Endothelial cell (in vitro differentiated cells): ENCODE measurements around the gene CACNA2D3. TPM values are rescaled to one million over a fixed set of nuclear protein-coding genes. Genes with fewer than 3 reads are reported as not detected.

Source experiments
- DNase-seq: peaks from one replicate; pipeline ENCODE4 v3.0.0; 2021; ENCODE audit warnings: low spot score
- H3K27ac Mint-ChIP-seq: one replicate; pipeline ENCODE4 v1.8.0; 2021; ENCODE audit warnings: mixed read lengths, inconsistent platforms; ENCODE audit not compliant: unreplicated experiment
- H3K27me3 Mint-ChIP-seq: one replicate; pipeline ENCODE4 v1.8.0; 2021; ENCODE audit warnings: mild to moderate bottlenecking, moderate library complexity, mixed read lengths, inconsistent platforms; ENCODE audit not compliant: unreplicated experiment
- H3K36me3 Mint-ChIP-seq: one replicate; pipeline ENCODE4 v1.8.0; 2021; ENCODE audit warnings: mild to moderate bottlenecking, low read depth, mixed read lengths, inconsistent platforms; ENCODE audit not compliant: unreplicated experiment
- H3K4me1 Mint-ChIP-seq: one replicate; pipeline ENCODE4 v1.8.0; 2021; ENCODE audit warnings: mild to moderate bottlenecking, mixed read lengths, inconsistent platforms; ENCODE audit not compliant: unreplicated experiment
- H3K4me3 Mint-ChIP-seq: one replicate; pipeline ENCODE4 v1.8.0; 2021; ENCODE audit warnings: mild to moderate bottlenecking, mixed read lengths, inconsistent platforms; ENCODE audit not compliant: unreplicated experiment
- H3K9me3 Mint-ChIP-seq: one replicate; pipeline ENCODE4 v1.8.0; 2021; ENCODE audit warnings: mixed read lengths, inconsistent platforms; ENCODE audit not compliant: unreplicated experiment
- total RNA-seq: library from RNA; stranded (reverse); fragmentation: NEBNext Ultra II Directional; extraction: Animal tissue kit (Norgen Biotek cat#: 25700); gene quantifications from one replicate; pipeline ENCODE4 v1.2.1, GENCODE V29; 2021; ENCODE audit not compliant: unreplicated experiment
- TF ChIP-seq, protein P1 (sequence below): fragments of 200-600 bp; sonication (generic); IDR thresholded peaks from one replicate; pipeline ENCODE4 v1.5.0; 2021; ENCODE audit warnings: antibody characterized with exemption; ENCODE audit not compliant: unreplicated experiment

Gene CACNA2D3
- total RNA-seq, 1 donor from 2014 or later: 0.46 TPM

DNA sequence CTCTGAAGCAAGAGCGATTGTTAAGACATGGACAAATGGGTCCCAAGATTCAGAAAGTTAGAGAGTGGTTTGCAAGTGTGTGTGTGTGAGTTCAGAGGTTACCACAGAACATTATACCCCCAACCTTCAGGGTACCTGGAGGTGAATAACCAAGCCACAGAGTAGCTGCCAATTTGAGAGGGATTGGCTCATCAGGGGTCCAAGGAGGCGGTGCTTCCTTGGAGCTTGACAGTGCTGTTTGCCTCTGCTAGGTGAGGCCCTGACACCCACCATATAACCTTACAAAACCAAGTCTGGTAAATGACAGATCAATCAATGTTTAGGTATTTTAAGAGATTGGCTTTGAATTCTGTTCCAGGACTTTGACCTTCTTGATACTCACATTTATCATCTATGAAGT, 769.8 kb downstream of the CACNA2D3 start:
- Mint-ChIP-seq H3K27me3 (no peaks in the 10 kb centered on the region), H3K36me3 (no peaks in the 10 kb centered on the region), H3K9me3 (no peaks in the 10 kb centered on the region), H3K4me3 (no peak overlapping the region), H3K4me1 (peaks cover 2% of the 10 kb centered on the region), H3K27ac (no peak overlapping the region)
- DNase-seq: no peak
- TF ChIP-seq, protein P1, sequence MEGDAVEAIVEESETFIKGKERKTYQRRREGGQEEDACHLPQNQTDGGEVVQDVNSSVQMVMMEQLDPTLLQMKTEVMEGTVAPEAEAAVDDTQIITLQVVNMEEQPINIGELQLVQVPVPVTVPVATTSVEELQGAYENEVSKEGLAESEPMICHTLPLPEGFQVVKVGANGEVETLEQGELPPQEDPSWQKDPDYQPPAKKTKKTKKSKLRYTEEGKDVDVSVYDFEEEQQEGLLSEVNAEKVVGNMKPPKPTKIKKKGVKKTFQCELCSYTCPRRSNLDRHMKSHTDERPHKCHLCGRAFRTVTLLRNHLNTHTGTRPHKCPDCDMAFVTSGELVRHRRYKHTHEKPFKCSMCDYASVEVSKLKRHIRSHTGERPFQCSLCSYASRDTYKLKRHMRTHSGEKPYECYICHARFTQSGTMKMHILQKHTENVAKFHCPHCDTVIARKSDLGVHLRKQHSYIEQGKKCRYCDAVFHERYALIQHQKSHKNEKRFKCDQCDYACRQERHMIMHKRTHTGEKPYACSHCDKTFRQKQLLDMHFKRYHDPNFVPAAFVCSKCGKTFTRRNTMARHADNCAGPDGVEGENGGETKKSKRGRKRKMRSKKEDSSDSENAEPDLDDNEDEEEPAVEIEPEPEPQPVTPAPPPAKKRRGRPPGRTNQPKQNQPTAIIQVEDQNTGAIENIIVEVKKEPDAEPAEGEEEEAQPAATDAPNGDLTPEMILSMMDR: no peak

- Mint-ChIP-seq H3K27me3 (no peaks in the 10 kb centered on the region), H3K4me1 (peaks cover 2% of the 10 kb centered on the region), H3K4me3 (no peak overlapping the region), H3K9me3 (no peaks in the 10 kb centered on the region), H3K27ac (no peak overlapping the region), H3K36me3 (no peaks in the 10 kb centered on the region)
- TF ChIP-seq, protein P1: no peak
- DNase-seq: no peak
These were observed 773.3 kb downstream of the CACNA2D3 start for GRCh38 chr3:54895613-54896012.

DNA sequence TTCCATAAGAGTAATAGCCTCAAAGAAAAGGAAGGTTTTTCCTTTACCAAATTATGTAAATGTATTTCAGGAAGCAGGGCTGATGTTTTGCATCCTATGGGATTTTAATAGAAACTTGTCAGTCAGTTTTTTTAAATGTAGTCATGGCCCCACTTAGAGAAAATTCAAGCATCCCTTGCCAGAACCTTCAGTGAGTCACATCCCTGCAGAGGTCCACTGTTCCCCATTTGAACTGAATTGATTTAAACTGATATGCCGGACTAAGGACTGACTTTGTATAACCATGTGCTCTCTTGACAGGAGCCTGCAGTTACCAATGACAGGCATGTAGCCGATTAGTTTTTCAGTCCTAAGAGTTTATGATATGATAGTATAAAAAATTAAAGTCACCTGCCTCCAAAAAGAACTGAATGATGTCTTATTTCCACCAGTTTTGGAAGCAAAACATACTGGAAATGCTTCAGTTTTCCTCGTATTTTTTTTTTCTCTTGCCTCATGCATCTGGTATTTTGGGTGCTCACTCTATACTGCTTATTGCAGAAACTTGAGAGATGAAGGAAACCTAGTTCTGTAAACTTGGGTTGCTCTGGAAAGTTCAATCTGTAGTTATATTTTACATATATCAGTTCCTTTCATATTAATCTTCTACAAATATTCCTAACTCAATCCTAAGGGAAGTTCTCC, 774.8 kb downstream of the CACNA2D3 start:
- Mint-ChIP-seq H3K4me1 (no peaks in the 10 kb centered on the region), H3K27ac (no peak overlapping the region), H3K4me3 (no peak overlapping the region), H3K36me3 (no peaks in the 10 kb centered on the region), H3K9me3 (no peaks in the 10 kb centered on the region), H3K27me3 (no peaks in the 10 kb centered on the region)
- DNase-seq: no peak
- TF ChIP-seq, protein P1: no peak

DNA sequence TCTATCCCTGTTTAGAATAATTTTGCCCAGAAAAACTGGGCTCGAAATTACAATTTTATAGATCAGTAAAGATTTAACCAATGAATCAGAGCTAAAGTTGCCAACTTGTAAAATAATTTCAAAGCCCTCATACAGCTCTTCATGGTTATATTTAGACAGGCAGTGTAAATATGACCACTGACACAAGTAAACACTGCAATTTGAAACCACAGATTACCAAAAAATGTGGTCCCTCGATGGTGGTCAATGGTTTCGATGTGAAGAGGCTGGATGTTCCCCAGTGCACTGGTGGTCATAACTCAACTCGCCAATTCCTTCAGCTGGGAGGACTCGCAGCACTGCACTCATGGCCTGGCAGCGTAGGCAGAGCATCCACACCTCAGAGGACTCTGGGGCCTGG, 776.9 kb downstream of the CACNA2D3 start:
- Mint-ChIP-seq H3K4me1 (no peaks in the 10 kb centered on the region), H3K36me3 (no peaks in the 10 kb centered on the region), H3K27me3 (peaks cover 3% of the 10 kb centered on the region), H3K4me3 (no peak overlapping the region), H3K9me3 (no peaks in the 10 kb centered on the region), H3K27ac (no peak overlapping the region)
- TF ChIP-seq, protein P1: no peak
- no peak for DNase-seq

DNA sequence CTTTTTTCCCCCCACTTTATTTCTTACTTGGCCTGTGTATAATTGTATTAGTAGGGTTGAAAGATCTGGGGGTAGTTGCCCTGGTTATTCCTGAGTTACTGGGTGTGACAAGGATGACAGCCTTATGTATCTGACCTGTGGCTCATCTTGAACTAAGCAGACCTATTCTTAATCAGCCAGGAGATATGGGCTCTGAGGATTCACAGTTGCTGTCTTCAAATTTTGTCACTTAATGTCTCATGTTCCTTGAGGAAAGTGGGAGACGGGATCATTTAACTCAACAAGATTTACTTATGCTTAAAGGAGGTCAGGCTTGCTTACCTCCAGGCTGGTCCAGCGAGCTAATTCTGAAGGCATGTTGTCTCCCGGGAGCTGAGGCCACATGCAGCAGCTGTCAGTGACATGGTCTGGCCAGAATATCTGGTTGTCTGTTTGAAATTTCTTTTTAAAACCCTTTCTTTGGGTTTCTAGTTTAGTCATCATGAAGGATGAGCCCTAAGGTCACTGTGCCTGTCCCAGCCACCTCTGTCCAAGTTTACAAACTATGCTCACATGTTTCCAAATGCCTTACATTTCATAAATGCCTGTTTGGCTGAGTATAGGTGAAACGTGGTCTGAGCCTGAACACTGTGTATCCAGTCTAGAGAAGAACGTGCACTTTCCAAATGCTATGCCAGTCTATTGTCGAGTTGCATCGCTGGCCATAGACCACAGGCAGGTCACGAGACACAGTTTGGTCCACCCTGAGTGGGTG, 778.7 kb downstream of the CACNA2D3 start:
- Mint-ChIP-seq H3K4me3 (no peak overlapping the region), H3K27me3 (peaks cover 5% of the 10 kb centered on the region), H3K36me3 (no peaks in the 10 kb centered on the region), H3K27ac (no peak overlapping the region), H3K9me3 (no peaks in the 10 kb centered on the region), H3K4me1 (no peaks in the 10 kb centered on the region)
- TF ChIP-seq, protein P1: no peak
- no peak for DNase-seq
